Heart right ventricle (tissue), 16 donors: ENCODE measurements around the gene SLC1A7. TPM values are rescaled to one million over a fixed set of nuclear protein-coding genes. Genes with fewer than 3 reads are reported as not detected.

Experiments
- ATAC-seq, 8 donors: fragments of 200-7000 bp; cut with Tn5 transposase; one replicate each; pipeline ENCODE4 v1.9.1; 2020; ENCODE audit warnings: mild to moderate bottlenecking in 8 of 8, moderate library complexity in 8 of 8, moderate number of reproducible peaks in 1 of 8
- DNase-seq, 2 donors: peaks; one replicate each; pipeline ENCODE4 v3.0.0-alpha.2; 2020
- H3K27ac ChIP-seq, 10 donors: fragments of 200-600 bp; sonication (generic) in 2 of 10; one replicate each; pipeline versions ENCODE4 v1.5.0 to v1.8.0; 2020 to 2022; ENCODE audit warnings: mild to moderate bottlenecking in 3 of 10
- H3K27me3 ChIP-seq, 7 donors: fragments of 200-600 bp; one replicate each; pipeline ENCODE4 v1.8.0; 2021 to 2022; ENCODE audit warnings: mild to moderate bottlenecking in 2 of 7
- H3K36me3 ChIP-seq, 9 donors: fragments of 200-600 bp; sonication (generic) in 1 of 9; one replicate each; pipeline versions ENCODE4 v1.5.0 to v1.8.0; 2020 to 2022; ENCODE audit warnings: mild to moderate bottlenecking in 2 of 9
- H3K4me1 ChIP-seq, 9 donors: fragments of 200-600 bp; sonication (generic) in 1 of 9; one replicate each; pipeline versions ENCODE4 v1.5.0 to v1.8.0; 2020 to 2022; ENCODE audit warnings: mild to moderate bottlenecking in 4 of 9
- H3K4me3 ChIP-seq, 10 donors: fragments of 200-600 bp; sonication (generic) in 2 of 10; one replicate each; pipeline versions ENCODE4 v1.5.0 to v1.8.0; 2020 to 2022; ENCODE audit warnings: mild to moderate bottlenecking in 7 of 10, moderate library complexity in 2 of 10
- H3K9me3 ChIP-seq, 11 donors: fragments of 200-600 bp in 10 of 11; sonication (generic) in 2 of 11; one replicate each; pipeline versions ENCODE4 v1.5.0 to v1.8.0; 2013 to 2022; ENCODE audit warnings: mild to moderate bottlenecking in 2 of 11, control low read depth in 1 of 11, moderate library complexity in 1 of 11
- WGBS, 2 donors: extraction: QIAGEN DNeasy Blood & Tissue Kit; methylation state at CpG; one replicate each; pipeline ENCODE4 v1.1.7; 2013; ENCODE audit warnings: inconsistent platforms in 1 of 2; 5-methylcytosine and 5-hydroxymethylcytosine counted together
- intact Hi-C, 10 donors: fragments of 100-400 bp; cut with DNase I; formaldehyde crosslinking; loops; one replicate each; pipeline versions ENCODE4 v1.11.1 to v1.14.2; 2022
- polyA plus RNA-seq, 2 donors: library from polyadenylated mRNA; stranded (reverse); fragments of 200-250 nt; gene quantifications; one replicate each; pipeline ENCODE4 v1.2.3, GENCODE V29; 2013
- total RNA-seq, 10 donors: library from RNA; stranded (reverse); fragmentation: NEBNext Ultra II Directional in 3 of 10; extraction: Animal tissue kit (Norgen Biotek cat#: 25700) in 3 of 10; gene quantifications; one replicate each; pipeline versions ENCODE4 v1.2.1 to v1.2.4, GENCODE V29; 2021 to 2023
- TF ChIP-seq, protein P1 (sequence below), 9 donors: fragments of 200-600 bp; sonication (generic) in 2 of 9; IDR thresholded peaks; one replicate each; pipeline versions ENCODE4 v1.5.0 to v1.8.0; 2021 to 2022; ENCODE audit warnings: antibody characterized with exemption in 9 of 9, mild to moderate bottlenecking in 5 of 9, moderate library complexity in 1 of 9
- donor health status: Arrhythmogenic right ventricular cardiomyopathy.
- donor health status: ischemic (EF 13 %, LVEDD 7.1; RV severe dilation, severe dysfunction).
- donor health status: healthy with polysubstance abuse.
- donor health status: DM: no; HTN: yes; CAD: no.
- donor health status: DM: no; HTN: no; CAD: no.
- donor health status: ischemic (EF 25% LVEDD 6.9; RV normal size, moderate dysfunction).
- donor health status: ischemic (EF 25% LVEDD 5.7; RV mildly dilated, moderate dysfunction).
- donor health status: healthy.
- donor health status: DM: yes; HTN: yes; CAD: no.
- donor health status: Ischemic cardiomyopathy.
- donor health status: ischemic (EF 35%, LVEDD 5.7; RV mildly dilated, moderate dysfunction).
- donor health status: nonischemic (EF 11% LVEDD 7.7; RV severe dilation, severe dysfunction).
- donor health status: DM: yes; HTN: yes; CAD: no.
- donor health status: PGD.
- donor health status: ischemic (EF 29% LVEDD 5.4; RV normal size, mild dysfunction).
- donor health status: nonischemic (EF 23%, LVEDD 6.1; RV moderate dilation, normal function).

SLC1A7 gene
- total and polyA plus RNA-seq, 12 donors, result 0.04 to 2.0 (median 0.42) TPM

DNA sequence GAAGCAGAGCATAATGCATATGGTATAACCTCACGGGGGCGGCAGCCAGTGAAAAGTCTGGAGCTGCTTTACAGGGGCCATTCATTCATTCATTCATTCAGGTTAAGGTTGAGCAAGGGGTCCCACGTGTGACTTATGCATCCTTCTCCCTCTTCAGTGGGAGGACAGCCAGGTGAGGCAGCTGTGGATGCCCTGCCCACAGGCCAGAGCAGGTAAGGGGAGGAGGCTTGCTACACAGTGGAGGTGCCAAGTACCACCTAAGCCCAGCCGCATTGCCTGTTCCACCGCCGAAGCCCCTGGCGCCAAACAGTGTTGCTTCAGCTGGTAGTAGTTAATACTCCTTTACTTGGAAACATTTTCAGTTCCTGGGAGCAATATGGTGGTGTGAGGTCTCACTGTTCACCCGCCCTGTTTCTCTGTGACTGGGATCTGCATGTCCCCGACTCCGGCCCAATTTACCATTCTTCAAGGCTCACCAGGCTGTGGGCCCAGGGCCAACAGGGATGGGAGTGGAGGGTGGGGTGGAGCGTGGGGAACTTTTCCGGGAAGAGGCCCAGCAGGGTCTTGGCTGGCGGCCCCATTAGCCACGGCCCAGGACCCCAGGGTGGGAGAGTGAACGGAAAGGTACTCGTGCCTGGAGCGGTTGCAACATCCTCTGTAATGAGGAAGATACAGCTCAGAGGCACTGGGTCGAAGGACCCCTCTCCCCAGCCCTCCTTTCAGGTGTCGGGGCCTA lies 81.1 kb downstream of the SLC1A7 start:
- Histone ChIP-seq H3K36me3 (no peaks in the 10 kb centered on the region), H3K27me3 (peaks cover 0 to 40% (median 8%) of the 10 kb centered on the region in 7 donors), H3K4me1 (peaks cover 0 to 42% (median 22%) of the 10 kb centered on the region in 9 donors), H3K9me3 (no peaks in the 10 kb centered on the region), H3K4me3 (peak overlapping the region; percentile 31 to 91 (median 66)), H3K27ac (peak overlapping the region; percentile 27 to 92 (median 78))
- DNase-seq, result peak in 1 of 2 donors; percentile 63
- TF ChIP-seq, protein P1, sequence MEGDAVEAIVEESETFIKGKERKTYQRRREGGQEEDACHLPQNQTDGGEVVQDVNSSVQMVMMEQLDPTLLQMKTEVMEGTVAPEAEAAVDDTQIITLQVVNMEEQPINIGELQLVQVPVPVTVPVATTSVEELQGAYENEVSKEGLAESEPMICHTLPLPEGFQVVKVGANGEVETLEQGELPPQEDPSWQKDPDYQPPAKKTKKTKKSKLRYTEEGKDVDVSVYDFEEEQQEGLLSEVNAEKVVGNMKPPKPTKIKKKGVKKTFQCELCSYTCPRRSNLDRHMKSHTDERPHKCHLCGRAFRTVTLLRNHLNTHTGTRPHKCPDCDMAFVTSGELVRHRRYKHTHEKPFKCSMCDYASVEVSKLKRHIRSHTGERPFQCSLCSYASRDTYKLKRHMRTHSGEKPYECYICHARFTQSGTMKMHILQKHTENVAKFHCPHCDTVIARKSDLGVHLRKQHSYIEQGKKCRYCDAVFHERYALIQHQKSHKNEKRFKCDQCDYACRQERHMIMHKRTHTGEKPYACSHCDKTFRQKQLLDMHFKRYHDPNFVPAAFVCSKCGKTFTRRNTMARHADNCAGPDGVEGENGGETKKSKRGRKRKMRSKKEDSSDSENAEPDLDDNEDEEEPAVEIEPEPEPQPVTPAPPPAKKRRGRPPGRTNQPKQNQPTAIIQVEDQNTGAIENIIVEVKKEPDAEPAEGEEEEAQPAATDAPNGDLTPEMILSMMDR (IDR thresholded peaks at IDR 0.05), result no peak
- intact Hi-C loops, result loop anchor here in 2 of 10 donors (5.0 to 10.0 kb wide), 2 partner anchors 121 to 124 kb away; no protein-coding TSS in a partner anchor
- WGBS, 2 donors, result 43 to 50% methylated on average over 19 of the region's 19 CpGs
- peak; percentile 11 to 62 (median 40) for ATAC-seq

GRCh38 chr1:53060579-53060978 lies 81.9 kb downstream of the SLC1A7 start:
- ATAC-seq, result no peak
- Histone ChIP-seq H3K9me3 (no peaks in the 10 kb centered on the region), H3K4me3 (no peak overlapping the region), H3K36me3 (no peaks in the 10 kb centered on the region), H3K27me3 (peaks cover 0 to 40% (median 8%) of the 10 kb centered on the region in 7 donors), H3K4me1 (peaks cover 0 to 42% (median 22%) of the 10 kb centered on the region in 9 donors), H3K27ac (peak overlapping the region in 6 of 10 donors; percentile 4 to 92 (median 82))
- 71 to 72% methylated on average over 1 of the region's 1 CpG for WGBS, 2 donors
- no peak for DNase-seq
- intact Hi-C loops, result loop anchor here in 2 of 10 donors (5.0 to 10.0 kb wide), 2 partner anchors 122 to 124 kb away; no protein-coding TSS in a partner anchor
- TF ChIP-seq, protein P1 (IDR thresholded peaks at IDR 0.05), result no peak

DNA sequence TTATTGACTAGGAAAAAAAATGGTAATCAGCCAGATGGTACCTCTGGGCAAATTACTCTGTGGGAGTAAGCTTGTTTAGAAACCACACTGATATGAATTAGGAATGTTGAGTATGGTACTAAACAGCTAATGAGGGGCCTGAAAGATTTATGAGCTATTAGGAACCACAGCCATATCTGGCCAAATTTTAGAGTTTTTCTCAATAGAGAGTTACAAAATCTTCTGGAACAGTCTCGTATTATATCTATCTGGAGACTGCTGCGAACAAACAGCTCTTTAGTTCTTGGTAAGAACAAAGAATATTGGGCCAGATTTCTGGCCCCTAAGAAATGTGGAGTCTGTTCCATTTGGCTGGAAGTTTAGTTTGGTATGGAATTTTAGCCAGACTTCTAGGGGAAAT lies 85.3 kb downstream of the SLC1A7 start:
- intact Hi-C loops, result loop anchor here in 1 of 10 donors (5.0 kb wide), 1 partner anchor 40 kb away; no protein-coding TSS in a partner anchor
- DNase-seq (no peak), ATAC-seq (peak in 3 of 8 donors; percentile 19 to 32 (median 20))
- WGBS, 2 donors, result 66 to 86% methylated on average over 2 of the region's 2 CpGs
- TF ChIP-seq, protein P1 (IDR thresholded peaks at IDR 0.05), result no peak
- Histone ChIP-seq H3K9me3 (no peaks in the 10 kb centered on the region), H3K4me1 (peaks cover 0 to 29% (median 13%) of the 10 kb centered on the region in 9 donors), H3K36me3 (peaks cover 0 to 18% (median 0%) of the 10 kb centered on the region in 9 donors), H3K27me3 (peaks cover 0 to 20% (median 2%) of the 10 kb centered on the region in 7 donors), H3K4me3 (no peak overlapping the region), H3K27ac (peak overlapping the region in 5 of 10 donors; percentile 8 to 45 (median 24))

DNA sequence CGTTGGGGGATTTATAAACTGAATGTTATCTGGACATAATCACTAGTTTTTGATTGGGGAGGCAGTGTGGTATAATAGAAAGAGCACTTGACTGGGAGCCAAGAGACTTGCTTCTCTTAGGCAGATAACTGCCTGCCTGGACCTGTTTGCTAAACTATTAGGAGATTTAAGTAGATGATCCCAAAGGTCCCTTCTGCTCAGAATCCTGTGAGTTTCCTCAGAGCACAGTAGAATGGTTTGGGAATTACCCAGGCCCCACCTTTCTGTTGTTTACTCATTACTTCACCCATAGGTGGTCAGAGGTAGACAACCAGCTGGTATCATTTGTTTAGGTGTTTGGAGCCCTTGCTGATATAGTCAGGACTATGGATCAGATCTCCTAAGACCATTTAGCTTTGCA lies 90.8 kb downstream of the SLC1A7 start:
- peaks cover 0 to 59% (median 0%) of the 10 kb centered on the region in 9 donors for H3K36me3 ChIP-seq
- 15 to 33% methylated on average over 1 of the region's 1 CpG for WGBS, 2 donors
- ATAC-seq (no peak), DNase-seq (no peak)
- no peak overlapping the region for H3K4me3 ChIP-seq
- intact Hi-C loops, result no loop called here
- H3K4me1 ChIP-seq, result peaks cover 4 to 39% (median 36%) of the 10 kb centered on the region in 9 donors
- H3K27me3 ChIP-seq, result no peaks in the 10 kb centered on the region
- TF ChIP-seq, protein P1 (IDR thresholded peaks at IDR 0.05), result no peak
- H3K27ac ChIP-seq, result no peak overlapping the region
- H3K9me3 ChIP-seq, result no peaks in the 10 kb centered on the region
